T-helper 1 cell treated with Interleukin-12 subunit alpha and Interleukin-12 subunit beta and Interleukin-4 antibody, amounts not matched to agents 30 μg/mL and 1 μg/mL, for 36 hours (primary cell): ENCODE data around the gene SEC63.
"Not testable (repeated sequence)": the region's sequence is repeated elsewhere in the genome, so short reads cannot be mapped to it uniquely, and the experiment has no call there.

ENCODE experiments used
- H3K27ac Mint-ChIP-seq: one replicate; pipeline ENCODE4 v1.8.0; 2021; ENCODE audit warnings: mild to moderate bottlenecking, mixed read lengths
- H3K27me3 Mint-ChIP-seq: one replicate; pipeline ENCODE4 v1.8.0; 2021; ENCODE audit warnings: low read depth, mixed read lengths
- H3K36me3 Mint-ChIP-seq: one replicate; pipeline ENCODE4 v1.8.0; 2021; ENCODE audit warnings: low read depth, mixed read lengths
- H3K4me1 Mint-ChIP-seq: one replicate; pipeline ENCODE4 v1.8.0; 2021; ENCODE audit warnings: low read depth, mixed read lengths
- H3K4me3 Mint-ChIP-seq: one replicate; pipeline ENCODE4 v1.8.0; 2021; ENCODE audit warnings: mild to moderate bottlenecking, moderate library complexity, mixed read lengths
- H3K9me3 Mint-ChIP-seq: one replicate; pipeline ENCODE4 v1.8.0; 2021; ENCODE audit warnings: mixed read lengths

The SEC63 gene

DNA sequence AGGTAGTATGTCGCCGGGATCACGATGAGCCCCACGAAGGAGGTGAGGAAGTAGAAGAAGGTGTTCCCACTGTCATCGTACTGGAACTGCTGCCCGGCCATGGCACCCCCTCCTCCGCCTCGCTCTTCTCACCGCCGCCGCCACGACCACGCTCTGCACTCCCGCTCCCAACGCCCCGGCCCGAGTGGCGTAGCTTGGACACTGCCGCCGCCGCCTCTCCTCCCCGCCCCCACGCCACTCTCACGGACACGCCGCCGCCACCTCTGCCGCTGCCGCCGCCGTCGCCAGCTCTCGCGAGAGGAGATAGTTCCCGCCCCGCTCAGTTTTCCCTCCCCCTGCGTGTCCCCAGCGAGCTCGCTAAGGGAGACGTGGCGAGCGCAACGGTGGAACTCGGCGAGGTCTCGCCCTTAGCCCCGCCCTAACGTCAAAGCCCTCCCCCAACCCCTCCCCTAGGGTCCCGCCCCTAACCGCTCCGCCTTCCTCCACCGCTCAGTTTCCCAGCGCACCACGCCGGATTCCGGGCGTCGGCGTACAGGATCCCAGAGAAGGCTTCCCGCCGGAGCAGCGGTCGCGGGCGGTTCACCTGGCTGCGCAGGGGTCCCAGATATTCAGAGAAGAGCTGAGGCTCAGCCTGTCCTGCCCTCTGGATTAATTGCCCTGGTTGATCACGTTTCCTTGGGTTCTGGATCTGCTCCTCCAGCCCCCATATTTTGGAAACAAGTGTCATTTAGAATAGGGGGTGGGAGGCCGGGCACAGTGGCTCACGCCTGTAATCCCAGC is at the start of gene SEC63:
Gene SEC63, minus strand, starts transcription at position 300 of the 780 bp plus-strand sequence. Its CDS starts 199 bp downstream, at position 101.
- peak within 1 kb of the TSS; percentile 99 for H3K4me3 Mint-ChIP-seq
- H3K36me3 Mint-ChIP-seq, result peaks cover 9% of the 10 kb centered on the region
- peak within 1 kb of the TSS; percentile 98 for H3K27ac Mint-ChIP-seq
- peaks cover 7% of the 10 kb centered on the region for H3K27me3 Mint-ChIP-seq
- peaks cover 20% of the 10 kb centered on the region for H3K4me1 Mint-ChIP-seq
- no peaks in the 10 kb centered on the region for H3K9me3 Mint-ChIP-seq

- Mint-ChIP-seq H3K9me3 (peaks cover 13% of the 10 kb centered on the region), H3K36me3 (no peaks in the 10 kb centered on the region), H3K27me3 (peaks cover 9% of the 10 kb centered on the region), H3K4me1 (no peaks in the 10 kb centered on the region), H3K27ac (no peak overlapping the region), H3K4me3 (no peak overlapping the region)
These were observed 48.0 kb upstream of the SEC63 start for GRCh38 chr6:108005961-108006360.

DNA sequence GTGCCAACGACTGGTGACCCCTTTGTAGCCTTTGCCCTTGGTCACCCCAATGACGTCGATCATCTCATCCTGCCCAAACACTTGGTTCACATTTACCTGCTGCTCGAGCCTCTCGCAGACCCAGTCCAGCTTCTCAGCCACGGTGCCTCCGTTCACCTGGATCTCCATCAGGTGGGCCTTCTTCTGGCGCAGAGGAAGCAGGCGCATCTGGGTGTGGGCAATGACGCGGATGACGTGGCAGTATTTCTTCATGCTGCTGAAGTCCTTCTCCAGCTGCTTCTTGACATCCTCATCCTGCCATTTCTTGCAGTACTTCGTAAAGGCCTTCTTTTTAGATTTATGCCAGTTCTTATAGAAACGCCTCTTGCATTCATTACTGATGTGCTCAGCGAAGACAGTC is 46.9 kb upstream of the SEC63 start:
- no peaks in the 10 kb centered on the region for H3K36me3 Mint-ChIP-seq
- no peak overlapping the region for H3K4me3 Mint-ChIP-seq
- H3K27me3 Mint-ChIP-seq, result peaks cover 9% of the 10 kb centered on the region
- no peaks in the 10 kb centered on the region for H3K4me1 Mint-ChIP-seq
- no peak overlapping the region for H3K27ac Mint-ChIP-seq
- H3K9me3 Mint-ChIP-seq, result peaks cover 13% of the 10 kb centered on the region

- H3K27ac Mint-ChIP-seq, result no peak overlapping the region
- H3K4me3 Mint-ChIP-seq, result no peak overlapping the region
- H3K4me1 Mint-ChIP-seq, result no peaks in the 10 kb centered on the region
- H3K9me3 Mint-ChIP-seq, result no peaks in the 10 kb centered on the region
- H3K36me3 Mint-ChIP-seq, result no peaks in the 10 kb centered on the region
- H3K27me3 Mint-ChIP-seq, result peaks cover 9% of the 10 kb centered on the region
These were observed 44.6 kb upstream of the SEC63 start for GRCh38 chr6:108002365-108003221.

DNA sequence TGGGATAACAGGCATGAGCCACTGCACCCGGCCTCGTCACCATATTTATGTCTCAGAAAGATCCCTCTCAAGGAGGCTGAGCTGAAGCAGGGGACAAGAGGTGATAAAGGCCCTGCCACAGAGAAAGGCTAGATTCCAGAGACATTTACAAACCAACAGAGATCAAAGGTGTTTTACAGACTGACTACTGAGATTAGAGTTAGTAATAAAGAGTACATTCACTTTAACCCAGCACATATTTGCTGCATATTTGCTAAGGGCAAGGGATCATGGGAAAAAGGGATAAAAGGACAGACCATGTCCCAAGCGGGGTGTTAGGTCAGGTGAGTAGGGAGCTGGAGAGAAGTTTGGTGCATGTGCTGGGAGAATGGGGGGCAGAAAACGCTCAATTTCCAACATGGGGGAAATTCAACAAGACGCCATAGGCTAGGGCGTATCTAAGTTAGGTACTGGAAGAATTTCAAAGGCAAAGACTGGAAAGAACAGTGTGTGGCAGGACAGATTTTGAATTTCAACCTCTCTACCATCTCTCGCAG is 43.8 kb upstream of the SEC63 start:
- no peaks in the 10 kb centered on the region for H3K36me3 Mint-ChIP-seq
- no peak overlapping the region for H3K4me3 Mint-ChIP-seq
- peaks cover 9% of the 10 kb centered on the region for H3K27me3 Mint-ChIP-seq
- H3K27ac Mint-ChIP-seq, result no peak overlapping the region
- H3K4me1 Mint-ChIP-seq, result no peaks in the 10 kb centered on the region
- H3K9me3 Mint-ChIP-seq, result no peaks in the 10 kb centered on the region

- H3K9me3 Mint-ChIP-seq, H3K4me3 Mint-ChIP-seq, H3K27ac Mint-ChIP-seq, H3K27me3 Mint-ChIP-seq, H3K4me1 Mint-ChIP-seq, H3K36me3 Mint-ChIP-seq: not testable (repeated sequence)
These were observed 42.3 kb upstream of the SEC63 start for GRCh38 chr6:108000259-108000658.

DNA sequence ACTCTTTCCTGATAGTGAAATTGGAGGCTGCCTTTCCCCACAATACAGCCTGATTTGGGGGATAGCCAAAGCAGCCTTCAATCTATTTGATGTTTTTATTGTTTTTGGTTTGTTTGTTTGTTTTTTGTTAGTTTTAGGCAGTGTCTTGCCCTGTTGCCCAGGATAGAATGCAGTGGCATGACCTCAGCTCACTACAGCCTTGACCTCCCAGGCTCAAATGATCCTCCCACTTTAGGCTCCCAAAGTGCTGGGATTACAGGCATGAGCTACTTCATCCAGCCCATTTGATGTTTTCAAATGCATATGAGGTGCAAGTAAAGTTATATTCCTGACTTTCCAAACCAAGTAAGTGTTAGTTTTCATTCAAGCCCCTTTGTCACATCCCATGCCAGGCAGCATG is 41.3 kb upstream of the SEC63 start:
- Mint-ChIP-seq H3K4me1 (no peaks in the 10 kb centered on the region), H3K36me3 (no peaks in the 10 kb centered on the region), H3K27me3 (peaks cover 9% of the 10 kb centered on the region), H3K27ac (no peak overlapping the region), H3K4me3 (no peak overlapping the region), H3K9me3 (no peaks in the 10 kb centered on the region)

DNA sequence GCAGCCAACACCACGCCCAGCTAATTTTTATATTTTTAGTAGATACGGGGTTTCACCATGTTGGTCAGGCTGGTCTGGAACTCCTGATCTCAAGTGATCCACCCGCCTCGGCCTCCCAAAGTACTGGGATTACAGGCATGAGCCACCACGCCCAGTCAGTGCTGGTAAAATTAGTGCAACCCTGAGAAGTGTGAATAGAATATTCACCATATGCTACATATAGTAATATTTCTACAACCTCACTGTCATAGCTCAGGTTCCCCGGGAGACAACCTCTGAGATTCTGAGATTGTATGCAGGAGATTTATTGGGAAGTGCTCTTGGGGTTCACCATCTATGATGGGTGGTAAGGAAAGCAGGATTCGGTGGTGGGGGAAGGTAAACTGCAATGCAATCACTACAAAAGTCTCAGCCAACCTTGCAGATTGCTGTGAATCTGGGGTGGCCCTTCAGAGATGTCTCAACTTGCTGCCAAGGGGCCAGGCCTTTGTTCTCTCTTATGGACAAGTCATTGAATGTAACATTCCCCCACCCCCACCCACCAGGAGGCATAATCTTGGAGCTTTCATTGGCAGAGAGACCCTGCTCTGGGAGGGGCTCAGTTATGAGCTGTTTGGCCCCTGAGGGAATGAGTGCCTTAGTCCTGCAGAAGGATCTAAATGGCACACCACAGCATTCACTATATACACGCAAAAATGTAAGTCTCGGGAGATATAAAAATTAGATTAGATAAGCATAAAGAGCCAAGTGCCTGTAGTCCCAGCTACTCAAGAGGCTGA is 34.0 kb upstream of the SEC63 start:
- Mint-ChIP-seq H3K27ac (no peak overlapping the region), H3K4me1 (peaks cover 9% of the 10 kb centered on the region), H3K27me3 (no peaks in the 10 kb centered on the region), H3K9me3 (no peaks in the 10 kb centered on the region), H3K36me3 (no peaks in the 10 kb centered on the region), H3K4me3 (no peak overlapping the region)

GRCh38 chr6:107991061-107991460 is 33.1 kb upstream of the SEC63 start:
- Mint-ChIP-seq H3K36me3 (no peaks in the 10 kb centered on the region), H3K9me3 (no peaks in the 10 kb centered on the region), H3K4me3 (peak overlapping the region; percentile 11), H3K27me3 (no peaks in the 10 kb centered on the region), H3K4me1 (peaks cover 9% of the 10 kb centered on the region), H3K27ac (peak overlapping the region; percentile 14)

DNA sequence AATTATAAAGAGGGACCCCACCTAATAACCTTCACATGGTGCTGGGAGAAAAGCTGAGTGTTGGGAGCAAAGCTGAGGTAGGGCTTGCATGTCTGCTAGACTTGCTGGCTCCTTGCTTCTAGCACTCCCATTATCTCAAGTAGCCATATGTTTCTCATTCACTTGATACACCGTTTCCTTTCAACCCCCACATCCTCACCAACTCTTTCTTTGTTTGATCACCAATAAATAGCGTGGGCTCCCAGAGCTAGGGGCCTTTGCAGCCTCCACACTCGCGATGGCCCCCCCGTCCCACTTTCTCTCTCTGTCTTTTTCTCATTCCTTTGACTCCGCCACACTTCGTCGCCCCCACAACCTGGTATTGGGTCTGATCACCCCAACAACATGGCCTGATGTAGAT is 32.6 kb upstream of the SEC63 start:
- not testable (repeated sequence) for H3K27ac Mint-ChIP-seq, H3K4me1 Mint-ChIP-seq, H3K27me3 Mint-ChIP-seq, H3K4me3 Mint-ChIP-seq, H3K36me3 Mint-ChIP-seq, H3K9me3 Mint-ChIP-seq

DNA sequence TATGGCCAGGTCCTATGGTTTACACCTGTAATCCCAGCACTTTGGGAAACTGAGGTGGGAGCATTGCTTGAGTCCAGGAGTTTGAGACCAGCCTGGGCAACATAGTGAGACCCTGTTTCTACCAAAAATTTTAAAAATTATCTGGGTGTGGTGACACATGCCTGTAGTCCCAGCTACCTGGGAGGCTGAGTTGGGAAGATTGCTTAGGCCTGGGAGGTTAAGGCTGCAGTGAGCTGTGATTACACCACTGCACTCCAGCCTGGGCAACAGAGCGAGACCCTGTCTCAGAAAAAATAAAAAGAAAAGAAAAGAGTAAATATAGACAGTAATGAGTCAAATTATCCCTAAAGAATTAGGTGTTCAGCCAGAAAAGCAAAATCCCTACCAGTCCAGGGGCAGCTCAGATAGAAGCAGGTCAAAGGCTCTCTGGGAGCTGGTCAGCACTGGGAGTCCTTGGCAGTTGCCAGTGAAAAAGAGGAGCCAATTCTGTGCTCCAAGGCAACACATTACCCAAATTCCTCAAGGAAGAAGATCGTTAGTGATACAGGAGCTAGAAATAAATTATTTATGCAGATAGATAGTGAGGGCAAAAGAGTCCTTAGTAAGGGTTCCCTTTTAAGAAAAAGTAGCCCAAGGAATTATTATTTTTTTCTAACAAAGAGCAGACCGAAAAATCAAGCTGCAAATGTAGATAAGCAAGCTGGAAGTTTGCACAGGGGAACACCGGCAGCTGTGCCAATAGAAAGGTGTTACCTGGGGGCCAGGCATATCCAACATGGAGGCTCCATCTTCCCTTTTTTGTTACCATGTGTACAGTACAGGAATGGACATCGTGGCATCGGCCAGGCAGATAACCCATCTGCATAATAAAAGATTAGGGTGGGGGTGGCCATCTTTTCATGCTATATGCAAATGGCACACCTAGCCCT is 31.4 kb upstream of the SEC63 start:
- Mint-ChIP-seq H3K27ac (no peak overlapping the region), H3K4me1 (peaks cover 9% of the 10 kb centered on the region), H3K9me3 (no peaks in the 10 kb centered on the region), H3K27me3 (no peaks in the 10 kb centered on the region), H3K36me3 (no peaks in the 10 kb centered on the region), H3K4me3 (no peak overlapping the region)

DNA sequence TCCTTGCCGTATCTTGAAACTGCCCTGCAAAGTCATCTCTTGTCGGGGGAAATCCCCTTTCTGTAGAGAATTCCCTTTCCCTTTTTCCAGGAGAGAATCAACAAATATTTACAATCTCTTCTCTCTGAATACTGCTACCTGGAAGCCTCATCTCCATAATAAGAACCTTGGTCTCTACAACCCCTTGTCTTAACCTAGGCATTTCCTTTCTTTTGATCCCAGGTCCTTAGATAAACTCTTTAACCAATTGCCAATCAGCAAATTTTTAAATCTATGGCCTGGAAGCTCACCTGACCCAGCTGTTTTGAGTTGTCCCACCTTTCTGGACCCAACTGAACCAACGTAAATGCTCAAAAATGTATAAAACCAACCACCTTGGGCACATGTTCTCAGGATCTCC is 30.6 kb upstream of the SEC63 start:
- Mint-ChIP-seq H3K36me3 (no peaks in the 10 kb centered on the region), H3K27me3 (peaks cover 4% of the 10 kb centered on the region), H3K4me3 (no peak overlapping the region), H3K9me3 (no peaks in the 10 kb centered on the region), H3K4me1 (peaks cover 9% of the 10 kb centered on the region), H3K27ac (no peak overlapping the region)

- Mint-ChIP-seq H3K27ac (no peak overlapping the region), H3K36me3 (no peaks in the 10 kb centered on the region), H3K4me3 (no peak overlapping the region), H3K27me3 (peaks cover 6% of the 10 kb centered on the region), H3K4me1 (peaks cover 9% of the 10 kb centered on the region), H3K9me3 (no peaks in the 10 kb centered on the region)
These were observed 29.8 kb upstream of the SEC63 start for GRCh38 chr6:107987805-107988204.
